Epidermal melanocyte (primary cell): ENCODE data around the gene CA5B.
"Not testable (repeated sequence)": the region's sequence is repeated elsewhere in the genome, so short reads cannot be mapped to it uniquely, and the experiment has no call there.

Source experiments
- DNase-seq: peaks from one replicate; pipeline ENCODE4 v3.0.0; 2011; ENCODE audit warnings: low spot score; ENCODE audit not compliant: insufficient read length

CA5B gene, protein sequence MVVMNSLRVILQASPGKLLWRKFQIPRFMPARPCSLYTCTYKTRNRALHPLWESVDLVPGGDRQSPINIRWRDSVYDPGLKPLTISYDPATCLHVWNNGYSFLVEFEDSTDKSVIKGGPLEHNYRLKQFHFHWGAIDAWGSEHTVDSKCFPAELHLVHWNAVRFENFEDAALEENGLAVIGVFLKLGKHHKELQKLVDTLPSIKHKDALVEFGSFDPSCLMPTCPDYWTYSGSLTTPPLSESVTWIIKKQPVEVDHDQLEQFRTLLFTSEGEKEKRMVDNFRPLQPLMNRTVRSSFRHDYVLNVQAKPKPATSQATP

GRCh38 chrX:15737959-15738902 lies at the start of gene CA5B:
TSS of gene CA5B (plus strand) at chrX:15738270. CDS start at chrX:15750024, 11,754 bp downstream.
- peak; percentile 23 for DNase-seq

GRCh38 chrX:15694941-15695451 lies 43.1 kb upstream of the CA5B start:
- DNase-seq = no peak

- no peak for DNase-seq
Measured at GRCh38 chrX:15696516-15696915, 41.6 kb upstream of the CA5B start.

GRCh38 chrX:15702488-15703371 lies 35.3 kb upstream of the CA5B start:
- DNase-seq = no peak

DNA sequence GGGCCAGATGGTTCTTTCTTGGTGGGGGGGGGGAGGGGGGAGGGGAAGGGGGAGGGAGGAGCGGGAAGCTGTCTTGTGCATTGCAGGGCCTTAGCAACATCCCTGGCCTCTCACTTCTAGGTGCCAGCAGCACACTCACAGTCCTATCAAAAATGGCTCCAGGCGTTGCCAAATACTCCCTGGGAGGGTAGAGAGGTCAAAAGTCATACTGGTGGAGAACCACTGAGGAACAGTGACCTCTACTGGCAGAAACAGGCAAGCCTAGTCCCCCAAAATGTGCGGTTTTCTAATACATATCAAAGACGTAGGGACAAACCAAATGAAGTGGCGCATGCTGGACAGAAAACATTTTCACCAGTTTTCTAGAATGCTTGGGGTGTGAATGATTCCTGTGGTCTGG lies 34.3 kb upstream of the CA5B start:
- DNase-seq = not testable (repeated sequence)

GRCh38 chrX:15704273-15704672 lies 33.8 kb upstream of the CA5B start:
- DNase-seq = not testable (repeated sequence)

DNA sequence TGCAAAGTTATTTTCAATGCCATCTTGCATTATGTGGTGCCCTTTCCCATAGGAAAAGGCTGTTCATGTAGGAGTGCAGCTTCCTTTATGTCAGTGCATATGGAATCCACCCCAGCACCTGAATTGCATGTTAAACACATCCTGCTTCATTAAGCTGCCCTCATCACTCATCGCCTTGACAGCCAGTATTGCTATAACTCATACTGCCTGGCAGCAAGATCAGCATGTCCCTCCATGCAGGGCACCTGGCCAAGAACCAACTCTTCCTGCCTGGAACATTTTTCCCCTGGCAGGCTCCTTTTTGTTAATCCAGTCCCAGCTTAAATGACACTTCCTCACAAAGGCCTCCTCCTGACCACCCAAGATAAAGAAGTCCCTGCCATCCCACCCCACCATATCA lies 23.5 kb upstream of the CA5B start:
- no peak for DNase-seq

DNA sequence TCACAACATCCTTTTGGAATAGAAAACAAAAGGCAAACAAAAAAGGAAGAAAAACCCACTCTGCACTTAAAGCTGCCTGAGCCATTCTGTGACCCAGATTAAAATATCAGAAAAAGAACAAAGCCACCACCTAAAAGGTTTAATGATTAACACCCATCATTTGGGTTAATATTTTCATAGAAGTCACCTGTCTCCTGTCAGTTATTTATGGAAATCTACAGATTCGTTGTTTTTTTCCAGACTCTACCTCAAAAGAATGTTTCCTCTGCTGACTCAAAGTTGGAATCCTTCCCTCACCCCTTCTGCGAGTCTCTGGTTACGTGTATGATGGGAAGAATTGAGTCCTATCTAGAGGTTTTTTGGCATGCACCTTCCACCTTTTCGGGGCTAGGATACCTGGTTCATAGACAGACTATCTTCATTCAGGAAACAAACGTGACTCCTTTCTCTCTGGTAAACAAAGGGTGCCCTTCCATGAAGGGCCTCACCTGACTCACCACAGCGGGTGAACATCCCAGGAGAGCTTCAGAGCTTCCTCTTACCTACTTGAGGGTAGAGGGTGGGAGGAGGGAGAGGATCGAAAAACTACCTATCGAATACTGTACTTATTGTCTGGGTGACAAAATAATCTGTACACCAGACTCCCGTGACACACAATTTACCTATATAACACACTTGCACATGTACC lies 19.6 kb upstream of the CA5B start:
- no peak for DNase-seq

DNA sequence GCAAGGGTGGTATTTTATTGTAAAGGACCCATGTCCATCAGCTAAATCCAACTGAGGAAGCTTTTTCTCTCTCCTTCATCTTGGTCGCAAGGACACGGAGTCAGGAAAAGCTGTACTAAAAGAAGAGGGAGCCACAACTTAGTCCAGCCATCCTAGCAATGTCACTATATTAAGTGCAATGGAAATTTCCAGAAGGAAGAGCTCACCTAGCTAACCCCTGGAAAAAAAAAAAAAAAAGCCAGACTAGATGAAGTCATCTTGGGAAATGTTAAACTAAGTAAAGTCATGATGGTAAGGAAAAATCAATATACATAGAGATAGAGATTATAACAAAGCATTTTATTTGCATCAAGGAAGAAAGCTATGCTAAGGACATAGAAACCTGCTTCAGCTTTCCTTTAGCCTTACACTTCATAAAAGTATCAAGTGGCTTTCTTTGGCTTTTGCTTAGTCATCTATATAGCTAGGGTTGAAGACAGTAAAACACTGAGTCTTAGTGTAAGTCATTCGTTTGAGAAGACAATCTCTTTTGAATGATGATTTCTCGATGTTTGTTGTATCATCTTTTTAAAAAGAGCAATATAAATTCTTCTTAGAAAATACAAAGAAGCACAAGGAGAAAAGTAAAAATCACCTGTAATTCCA lies 18.6 kb upstream of the CA5B start:
- no peak for DNase-seq

GRCh38 chrX:15721911-15722310 lies 16.2 kb upstream of the CA5B start:
- DNase-seq = no peak

GRCh38 chrX:15723887-15724517 lies 14.1 kb upstream of the CA5B start:
- no peak for DNase-seq

- no peak for DNase-seq
Measured at GRCh38 chrX:15724911-15725310, 13.2 kb upstream of the CA5B start.

DNA sequence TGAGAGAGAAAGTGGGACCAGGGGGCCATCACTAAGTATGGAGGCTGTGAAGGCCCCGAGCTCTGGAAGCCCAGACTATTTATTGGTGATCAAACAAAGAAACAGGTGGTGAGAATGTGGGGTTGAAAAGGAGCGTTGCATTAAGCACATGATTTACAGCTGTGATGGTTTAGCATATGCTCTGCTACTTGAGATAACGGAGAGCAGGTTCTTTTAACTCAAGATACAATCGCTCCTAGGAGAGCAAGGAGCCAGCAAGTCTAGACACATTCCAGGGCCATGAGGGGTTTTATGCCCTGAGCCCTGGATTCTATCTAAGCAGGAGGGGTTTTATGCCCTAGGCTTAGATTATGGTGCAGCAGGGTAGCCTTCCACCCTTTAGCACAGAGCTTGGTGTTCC lies 6.7 kb upstream of the CA5B start:
- DNase-seq = not testable (repeated sequence)

GRCh38 chrX:15737190-15737958 lies 696 bp upstream of the CA5B start:
- no peak for DNase-seq

GRCh38 chrX:15739886-15740285 lies 1.8 kb downstream of the CA5B start:
- no peak for DNase-seq

GRCh38 chrX:15744181-15744867 lies 6.3 kb downstream of the CA5B start:
- DNase-seq = no peak

- DNase-seq = no peak
Measured at GRCh38 chrX:15745179-15745578, 7.1 kb downstream of the CA5B start.

GRCh38 chrX:15746651-15747050 lies 8.6 kb downstream of the CA5B start:
- DNase-seq = not testable (repeated sequence)
